ENCODE measurements around the gene FAM50B.
A peak's percentile ranks its signal among the peaks of the same experiment; 100 is the strongest.
"Not testable (repeated sequence)": the region's sequence is repeated elsewhere in the genome, so short reads cannot be mapped to it uniquely, and the experiment has no call there.

The FAM50B gene

DNA sequence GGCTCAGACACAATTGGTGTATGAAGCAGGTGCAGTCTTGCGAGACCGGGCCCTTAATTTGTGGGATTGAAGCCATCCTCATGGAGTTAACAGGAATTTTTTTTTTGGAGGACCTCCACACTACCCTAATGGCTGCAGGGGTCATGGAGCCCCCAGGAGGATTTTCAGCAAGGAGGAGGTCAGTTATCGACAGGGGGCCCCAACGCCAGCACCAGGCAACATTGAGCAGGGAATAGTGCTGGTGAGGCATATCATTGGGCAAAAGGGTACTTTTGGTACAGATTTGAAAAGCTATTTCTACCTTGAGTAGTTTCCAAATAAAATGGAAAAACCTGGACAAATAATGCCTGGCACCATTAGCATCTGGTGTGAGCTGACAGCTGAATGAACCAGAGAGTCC lies 6.7 kb downstream of the FAM50B start:
- no peak for DNase-seq
- peaks cover 9% of the 10 kb centered on the region for H3K27me3 Mint-ChIP-seq
- no peak for ATAC-seq
- no peak overlapping the region for H3K27ac Mint-ChIP-seq
- H3K9me3 Mint-ChIP-seq = peaks cover 8 to 10% of the 10 kb centered on the region in 2 donors
- peaks cover 4% of the 10 kb centered on the region for H3K4me1 Mint-ChIP-seq
- no peak overlapping the region for H3K4me3 Mint-ChIP-seq

DNA sequence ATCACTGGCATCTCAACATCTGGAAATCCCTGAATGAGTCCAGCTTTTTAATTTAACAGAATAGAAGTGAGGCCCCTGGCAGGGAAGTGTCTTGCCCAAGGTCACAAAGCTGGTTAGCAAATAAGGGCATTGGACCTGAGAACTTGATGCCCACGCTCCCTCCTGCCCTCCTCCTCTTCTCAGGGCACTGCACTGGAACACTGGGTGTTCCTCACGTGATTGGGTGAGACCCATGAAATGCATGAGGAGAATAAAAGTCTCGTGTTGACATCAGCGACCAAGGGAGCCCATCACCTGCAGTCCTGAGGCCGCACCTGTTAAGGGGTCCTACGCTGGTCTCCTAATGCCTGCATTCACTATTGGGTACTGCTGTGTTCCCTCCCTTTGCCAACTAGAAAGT lies 7.4 kb downstream of the FAM50B start:
- no peaks in the 10 kb centered on the region for H3K4me1 Mint-ChIP-seq
- peaks cover 10 to 15% of the 10 kb centered on the region in 2 donors for H3K9me3 Mint-ChIP-seq
- H3K27ac Mint-ChIP-seq = no peak overlapping the region
- no peak overlapping the region for H3K4me3 Mint-ChIP-seq
- H3K27me3 Mint-ChIP-seq = peaks cover 14% of the 10 kb centered on the region
- no peak for ATAC-seq
- no peak for DNase-seq

DNA sequence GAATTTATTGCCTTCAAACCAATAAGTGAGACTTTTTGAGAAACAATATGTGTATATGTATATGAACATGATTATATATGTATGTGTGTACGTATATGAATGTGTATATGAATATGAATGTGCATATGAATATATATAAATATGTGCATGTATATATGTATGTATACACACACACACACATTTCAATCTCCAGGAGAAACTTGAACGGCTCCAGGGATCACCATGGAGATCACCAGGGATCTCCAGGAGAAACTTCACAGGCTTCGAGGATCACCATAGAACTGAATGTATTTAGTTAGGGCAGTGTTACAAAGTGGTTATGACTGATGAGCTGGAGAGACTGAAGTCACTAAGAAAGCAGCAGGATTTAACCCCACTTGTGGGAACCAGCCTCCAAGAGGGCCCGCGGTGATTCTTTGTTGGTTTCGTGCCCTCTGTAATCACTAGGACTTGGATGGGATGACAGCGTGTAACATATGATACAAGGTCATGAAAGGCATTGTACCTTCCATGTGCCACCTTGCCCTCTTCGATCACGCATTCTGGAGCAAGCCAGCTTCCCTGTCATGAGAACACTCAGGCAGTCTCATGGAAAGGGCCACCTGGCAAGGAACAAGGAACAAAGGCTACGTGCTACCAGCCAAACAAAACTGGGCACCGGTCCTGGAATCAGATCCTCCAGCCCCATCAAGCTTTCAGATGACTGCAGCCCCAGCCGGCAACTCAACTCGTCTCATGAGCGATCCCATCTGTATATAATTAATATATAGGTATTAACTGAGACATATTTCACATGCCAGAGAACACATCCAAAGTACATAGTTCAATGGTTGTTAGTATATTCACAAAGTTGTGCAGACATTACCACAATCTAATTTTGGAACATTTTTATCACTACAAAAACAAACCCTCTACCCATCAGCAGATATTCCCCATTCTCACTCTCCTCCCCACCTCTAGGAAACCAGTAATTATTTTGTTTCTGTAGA lies 8.6 kb downstream of the FAM50B start:
- peaks cover 10 to 16% of the 10 kb centered on the region in 2 donors for H3K9me3 Mint-ChIP-seq
- no peaks in the 10 kb centered on the region for H3K4me1 Mint-ChIP-seq
- no peak overlapping the region for H3K4me3 Mint-ChIP-seq
- ATAC-seq = no peak
- H3K27me3 Mint-ChIP-seq = peaks cover 22% of the 10 kb centered on the region
- H3K27ac Mint-ChIP-seq = no peak overlapping the region
- no peak for DNase-seq

DNA sequence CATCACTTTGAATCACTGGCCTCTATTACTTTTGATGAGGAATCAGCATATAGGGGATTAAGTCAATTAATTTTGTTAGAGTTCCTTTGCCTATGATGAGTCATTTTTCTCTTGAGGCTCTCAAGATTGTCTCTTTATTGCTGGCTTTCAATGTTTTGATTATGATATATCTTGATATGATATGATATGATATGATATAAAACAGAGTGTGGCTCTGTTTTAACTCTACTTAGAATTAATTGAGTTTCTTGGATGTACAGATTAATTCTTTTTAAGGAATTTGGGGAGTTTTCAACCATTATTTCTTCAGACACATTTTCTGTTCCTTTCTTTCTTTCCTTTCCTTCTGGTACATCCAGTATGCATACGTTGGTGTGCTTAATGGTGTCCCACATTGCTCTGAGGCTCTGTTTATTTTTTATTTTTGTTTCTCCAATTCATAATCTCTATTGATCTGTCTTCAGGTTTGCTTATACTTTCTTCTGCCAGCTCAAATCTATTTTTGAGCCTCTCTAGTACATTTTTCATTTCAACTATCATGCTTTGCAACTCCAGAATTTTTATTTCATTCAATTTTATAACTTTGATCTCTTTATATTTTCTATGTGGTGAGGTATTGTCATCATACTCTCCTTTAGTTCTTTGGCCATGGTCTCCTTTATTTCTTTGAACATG lies 10.8 kb downstream of the FAM50B start:
- no peak for DNase-seq
- peaks cover 10 to 16% of the 10 kb centered on the region in 2 donors for H3K9me3 Mint-ChIP-seq
- peaks cover 25% of the 10 kb centered on the region for H3K27me3 Mint-ChIP-seq

DNA sequence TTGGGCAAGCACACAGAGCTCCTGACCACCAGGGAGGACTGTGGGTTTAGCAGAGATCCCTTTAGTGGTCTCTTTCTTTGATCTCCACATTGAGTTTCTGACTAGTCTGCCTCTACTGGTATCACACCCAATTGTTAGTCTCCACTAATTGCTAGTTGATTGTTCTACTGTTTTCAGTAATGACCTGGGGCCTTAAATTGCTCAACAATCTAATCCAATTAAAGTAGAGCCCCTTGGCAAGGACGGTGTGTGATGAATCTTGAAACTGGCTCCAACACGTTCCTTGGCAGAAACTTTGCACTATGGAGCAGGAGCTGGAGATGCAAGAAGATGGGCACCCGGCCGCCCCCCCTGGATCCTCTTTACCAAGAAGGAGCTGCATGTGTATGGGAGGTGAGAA lies 12.3 kb downstream of the FAM50B start:
- H3K4me1 Mint-ChIP-seq = no peaks in the 10 kb centered on the region
- H3K9me3 Mint-ChIP-seq = peaks cover 10 to 16% of the 10 kb centered on the region in 2 donors
- no peak overlapping the region for H3K27ac Mint-ChIP-seq
- ATAC-seq = no peak
- H3K27me3 Mint-ChIP-seq = peaks cover 36% of the 10 kb centered on the region
- DNase-seq = no peak
- H3K4me3 Mint-ChIP-seq = no peak overlapping the region

More for the DNA sequence above, 10.8 kb downstream of the FAM50B start:
- Mint-ChIP-seq H3K4me1 (no peaks in the 10 kb centered on the region), H3K27ac (no peak overlapping the region), H3K4me3 (no peak overlapping the region)
- ATAC-seq = no peak

DNA sequence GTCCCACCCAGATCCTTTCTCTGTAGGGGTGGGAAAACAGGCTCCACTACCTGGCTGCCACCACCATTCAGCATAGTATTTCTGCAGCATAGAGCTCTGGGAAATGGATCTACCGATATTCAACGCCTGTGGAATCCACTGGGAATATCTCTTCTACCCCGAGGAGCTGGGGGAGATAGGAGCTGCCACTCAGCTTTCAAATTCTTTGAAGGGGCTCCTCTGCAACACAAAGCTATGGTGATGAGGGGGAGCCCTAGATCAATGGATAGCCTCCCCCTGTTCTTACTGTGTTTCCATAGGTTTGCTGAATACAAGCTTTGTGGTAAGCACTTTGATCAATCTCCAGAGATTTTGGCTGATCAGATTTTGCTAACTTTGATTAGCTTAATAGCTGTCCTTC lies 12.9 kb downstream of the FAM50B start:
- no peak for DNase-seq
- Mint-ChIP-seq H3K4me1 (no peaks in the 10 kb centered on the region), H3K27ac (no peak overlapping the region), H3K9me3 (peaks cover 10 to 16% of the 10 kb centered on the region in 2 donors), H3K4me3 (no peak overlapping the region), H3K27me3 (peaks cover 41% of the 10 kb centered on the region)
- ATAC-seq = no peak

DNA sequence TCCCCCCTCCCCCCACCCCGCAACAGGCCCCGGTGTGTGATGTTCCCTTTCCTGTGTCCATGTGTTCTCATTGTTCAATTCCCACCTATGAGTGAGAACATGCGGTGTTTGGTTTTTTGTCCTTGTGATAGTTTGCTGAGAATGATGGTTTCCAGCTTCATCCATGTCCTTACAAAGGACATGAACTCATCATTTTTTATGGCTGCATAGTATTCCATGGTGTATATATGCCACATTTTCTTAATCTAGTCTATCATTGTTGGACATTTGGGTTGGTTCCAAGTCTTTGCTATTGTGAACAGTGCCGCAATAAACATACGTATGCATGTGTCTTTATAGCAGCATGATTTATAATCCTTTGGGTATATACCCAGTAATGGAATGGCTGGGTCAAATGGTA lies 14.1 kb downstream of the FAM50B start:
- peaks cover 10 to 13% of the 10 kb centered on the region in 2 donors for H3K9me3 Mint-ChIP-seq
- not testable (repeated sequence) for H3K4me1 Mint-ChIP-seq

DNA sequence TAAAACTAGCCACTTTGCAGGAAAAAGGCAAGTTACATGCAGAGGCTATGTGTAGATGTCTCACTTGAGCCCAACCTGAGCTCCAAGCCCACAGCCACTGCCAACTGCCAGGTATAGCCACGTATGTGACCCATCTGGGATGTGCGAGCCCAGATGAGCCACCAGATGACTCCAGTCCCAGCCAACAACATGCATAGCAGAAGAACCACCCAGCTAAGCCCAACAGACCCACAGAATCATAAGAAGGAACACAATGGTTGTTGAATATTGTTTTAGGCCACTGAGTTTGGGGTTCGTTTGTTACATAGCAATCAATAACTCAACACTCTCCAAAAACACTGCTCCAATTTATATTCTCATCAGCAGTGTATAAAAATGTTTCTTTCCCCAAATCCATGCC lies 16.3 kb downstream of the FAM50B start:
- ATAC-seq = no peak
- H3K27me3 Mint-ChIP-seq = peaks cover 58% of the 10 kb centered on the region
- DNase-seq = no peak
- H3K9me3 Mint-ChIP-seq = peaks cover under 1 to 10% of the 10 kb centered on the region in 2 donors
- no peak overlapping the region for H3K4me3 Mint-ChIP-seq
- H3K4me1 Mint-ChIP-seq = peaks cover 11% of the 10 kb centered on the region
- H3K27ac Mint-ChIP-seq = no peak overlapping the region

More for the DNA sequence above, 14.1 kb downstream of the FAM50B start:
- H3K4me3 Mint-ChIP-seq, ATAC-seq, H3K27ac Mint-ChIP-seq, DNase-seq: not testable (repeated sequence)
- peaks cover 40% of the 10 kb centered on the region for H3K27me3 Mint-ChIP-seq

DNA sequence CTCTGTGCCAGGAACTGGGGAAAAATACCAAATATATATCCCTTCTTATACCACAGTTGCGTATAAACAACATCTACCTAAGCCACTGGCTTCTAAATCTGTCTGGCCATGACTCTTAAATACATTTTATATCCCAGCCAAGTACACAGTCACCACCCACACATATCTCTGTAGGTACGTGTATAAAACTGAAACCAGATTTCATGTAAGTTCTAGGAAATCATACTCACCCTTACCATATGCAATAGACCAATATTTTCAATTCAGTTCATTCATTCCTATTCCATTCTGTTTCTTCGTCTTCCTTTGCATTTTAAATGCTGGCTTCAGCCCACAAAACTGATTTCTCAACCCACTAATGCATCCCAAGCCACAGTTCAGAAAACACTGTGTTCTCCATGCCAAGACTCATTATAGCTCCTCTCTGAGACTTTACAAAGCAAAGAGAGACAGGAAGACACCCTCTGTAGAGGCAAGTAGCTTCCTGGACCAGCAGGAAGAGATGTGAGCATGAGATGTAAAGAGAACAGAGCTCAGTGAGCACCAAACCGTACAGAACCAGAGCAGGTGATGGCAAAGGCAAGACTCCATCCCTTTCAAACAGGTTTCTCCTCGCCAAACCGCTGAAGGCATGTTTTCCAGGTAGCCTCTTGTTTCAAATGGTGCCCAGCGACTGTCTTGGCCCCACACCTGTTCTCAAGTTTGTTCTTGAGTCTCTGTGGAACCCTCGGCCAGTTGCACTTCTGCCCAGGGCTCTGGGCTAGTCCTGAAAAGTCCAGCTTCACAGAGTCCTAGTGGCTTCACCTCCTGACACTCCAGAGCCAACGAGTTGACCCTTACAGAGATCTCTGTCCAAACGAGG lies 18.7 kb downstream of the FAM50B start:
- H3K4me3 Mint-ChIP-seq = peak overlapping the region in 1 of 2 donors; percentile 20
- H3K4me1 Mint-ChIP-seq = peaks cover 11% of the 10 kb centered on the region
- H3K27me3 Mint-ChIP-seq = peaks cover 56% of the 10 kb centered on the region
- H3K27ac Mint-ChIP-seq = no peak overlapping the region
- ATAC-seq = peak; percentile 93
- no peak for DNase-seq
- no peaks in the 10 kb centered on the region for H3K9me3 Mint-ChIP-seq

DNA sequence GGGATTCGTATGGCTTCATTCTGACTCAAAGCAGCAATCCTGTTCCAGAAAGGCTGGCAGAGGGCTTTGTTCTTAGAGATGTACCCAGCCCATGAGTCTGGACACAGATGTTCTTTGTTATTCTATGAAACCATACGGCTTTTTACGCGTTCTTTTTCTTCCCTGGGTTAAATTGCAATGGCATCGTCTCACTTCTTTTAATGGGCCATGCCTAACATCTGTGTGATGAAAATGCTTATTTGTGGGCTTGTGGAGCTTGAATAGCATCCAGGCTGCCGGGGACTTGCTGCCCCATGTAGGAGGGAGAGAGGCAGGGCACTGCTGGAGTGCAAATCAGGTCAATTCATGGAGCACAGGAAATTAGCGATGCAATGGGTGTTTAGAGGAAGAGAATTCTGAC lies 19.4 kb downstream of the FAM50B start:
- ATAC-seq = no peak
- H3K4me3 Mint-ChIP-seq = no peak overlapping the region
- H3K4me1 Mint-ChIP-seq = peaks cover 11% of the 10 kb centered on the region
- peaks cover 56% of the 10 kb centered on the region for H3K27me3 Mint-ChIP-seq
- no peaks in the 10 kb centered on the region for H3K9me3 Mint-ChIP-seq
- no peak for DNase-seq
- H3K27ac Mint-ChIP-seq = peak overlapping the region in 1 of 2 donors; percentile 50

DNA sequence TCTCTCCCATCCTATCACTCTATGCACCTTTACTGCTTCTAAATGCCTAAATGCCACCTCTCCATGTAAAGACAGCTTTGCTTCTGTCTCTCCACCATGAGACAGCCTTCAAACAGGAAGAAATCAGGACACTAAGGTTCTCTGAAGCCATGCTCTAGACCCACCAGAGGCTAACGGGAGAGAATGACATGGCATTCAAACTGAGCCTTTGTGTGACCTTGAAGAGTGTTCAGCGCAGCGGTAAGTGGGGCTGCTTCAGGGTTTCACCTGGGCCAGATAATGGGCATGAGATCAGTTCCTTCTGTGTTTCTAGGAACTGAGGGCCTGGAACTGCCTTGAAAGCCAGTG lies 20.1 kb downstream of the FAM50B start:
- no peak overlapping the region for H3K27ac Mint-ChIP-seq
- no peak overlapping the region for H3K4me3 Mint-ChIP-seq

DNA sequence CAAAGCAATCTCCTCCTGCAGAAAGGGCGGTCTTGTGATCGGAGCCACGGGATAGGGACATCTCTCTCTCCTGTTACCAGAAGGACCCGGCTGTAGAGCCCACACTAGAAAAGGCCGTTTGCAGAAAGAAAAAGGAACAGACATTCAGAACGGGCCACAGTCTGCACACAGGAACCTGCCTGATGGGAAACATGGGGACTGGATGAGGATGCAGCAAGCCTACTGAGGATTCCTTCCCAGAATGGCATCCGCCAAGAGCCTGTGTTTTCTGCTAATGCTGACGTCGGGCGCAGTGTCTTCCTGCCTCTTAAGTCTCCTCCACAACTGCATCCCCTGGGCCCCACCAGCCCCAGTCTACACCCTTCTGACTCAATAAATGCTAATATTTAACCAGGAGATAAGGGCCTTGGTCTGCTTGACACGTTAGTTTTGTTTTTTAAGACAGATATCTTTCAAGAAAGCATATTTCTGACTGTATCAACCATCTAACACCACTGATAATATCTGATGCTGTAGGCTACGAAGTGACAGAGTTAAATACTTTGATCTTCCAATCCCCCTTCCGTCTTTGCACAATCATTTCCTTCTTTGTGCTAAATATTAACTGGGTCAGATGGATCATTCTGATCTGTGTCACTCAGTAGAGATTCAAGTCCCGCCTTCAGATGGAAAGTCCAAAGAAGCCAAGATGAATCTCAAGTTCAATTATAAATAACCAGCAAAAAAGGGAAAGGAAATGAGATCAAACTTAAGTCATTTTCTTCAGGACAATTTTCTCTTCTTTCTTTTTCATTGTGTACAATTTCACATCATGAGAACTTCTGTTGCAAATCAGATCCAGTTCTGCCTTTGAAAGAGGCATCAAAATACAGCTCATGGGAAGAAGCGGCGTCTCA lies 20.7 kb downstream of the FAM50B start:
- ATAC-seq (no peak), DNase-seq (no peak)
- Mint-ChIP-seq H3K9me3 (no peaks in the 10 kb centered on the region), H3K4me1 (peaks cover 11% of the 10 kb centered on the region), H3K27me3 (peaks cover 55% of the 10 kb centered on the region), H3K27ac (no peak overlapping the region), H3K4me3 (no peak overlapping the region)

More for the DNA sequence above, 20.1 kb downstream of the FAM50B start:
- DNase-seq (no peak), ATAC-seq (no peak)
- H3K27me3 Mint-ChIP-seq = peaks cover 56% of the 10 kb centered on the region
- peaks cover 11% of the 10 kb centered on the region for H3K4me1 Mint-ChIP-seq
- H3K9me3 Mint-ChIP-seq = no peaks in the 10 kb centered on the region

DNA sequence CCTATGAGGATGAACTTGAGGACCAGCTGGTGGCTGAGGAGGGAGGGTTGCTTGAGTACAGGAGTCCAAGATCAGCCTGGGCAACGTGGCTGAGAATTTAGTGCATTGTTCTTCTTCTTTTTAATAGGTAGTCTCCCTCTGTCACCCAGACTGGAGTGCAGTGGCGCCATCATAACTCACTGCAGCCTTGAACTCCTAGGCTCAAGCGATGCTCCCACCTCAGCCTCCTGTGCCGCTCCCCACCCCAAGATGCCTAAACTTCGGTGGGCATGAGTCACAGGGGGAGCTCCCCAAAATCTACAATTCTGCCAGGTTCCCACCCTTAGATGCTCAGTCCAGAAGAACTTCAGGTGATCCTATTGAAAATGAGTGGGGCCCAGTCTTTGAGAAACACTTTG lies 21.4 kb downstream of the FAM50B start:
- ATAC-seq (no peak), DNase-seq (no peak)
- H3K27me3 Mint-ChIP-seq = peaks cover 49% of the 10 kb centered on the region
- H3K9me3 Mint-ChIP-seq = no peaks in the 10 kb centered on the region
- peaks cover 11% of the 10 kb centered on the region for H3K4me1 Mint-ChIP-seq
- H3K27ac Mint-ChIP-seq = peak overlapping the region in 1 of 2 donors; percentile 59
- H3K4me3 Mint-ChIP-seq = no peak overlapping the region

DNA sequence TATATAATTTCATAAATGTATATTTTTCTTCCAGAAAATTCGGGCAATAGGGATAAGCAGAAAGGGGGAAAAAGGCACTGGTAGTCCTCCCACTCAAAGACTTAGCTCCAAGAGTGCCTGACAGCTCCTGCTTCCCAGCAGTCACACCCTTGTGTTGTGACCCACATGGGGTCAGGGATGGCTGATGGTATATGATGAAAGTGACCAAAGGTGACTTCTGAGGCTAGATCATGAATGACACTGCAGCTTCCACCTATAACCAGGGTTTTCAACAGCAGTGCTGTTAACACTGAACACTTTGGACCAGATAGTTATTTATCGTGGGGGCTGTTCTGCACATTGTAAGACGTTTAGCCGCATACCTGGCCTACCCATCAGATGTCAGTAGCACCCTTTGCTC lies 22.3 kb downstream of the FAM50B start:
- peaks cover 42% of the 10 kb centered on the region for H3K27me3 Mint-ChIP-seq
- H3K4me3 Mint-ChIP-seq = no peak overlapping the region
- H3K9me3 Mint-ChIP-seq = no peaks in the 10 kb centered on the region
- H3K27ac Mint-ChIP-seq = no peak overlapping the region
- DNase-seq (no peak), ATAC-seq (no peak)
- H3K4me1 Mint-ChIP-seq = peaks cover 11% of the 10 kb centered on the region

All from stimulated activated naive CD8-positive, alpha-beta T cell treated with anti-CD3 and anti-CD28 coated beads, Interleukin-15, amount 100 ng/mL, for 72 hours (primary cell).